WTC11 (cell line): ENCODE measurements around the gene DACT1. TPM values are rescaled to one million over a fixed set of nuclear protein-coding genes. Genes with fewer than 3 reads are reported as not detected.

ENCODE experiments used
- ATAC-seq: fragments of 200-7000 bp; cut with Tn5 transposase; 2 replicates; pipeline ENCODE4 v1.10.0; 2021; ENCODE audit warnings: mild to moderate bottlenecking, moderate library complexity
- CTCF ChIA-PET: fragments of 300-600 bp; sonication (Branson Sonifier 250); formaldehyde crosslinking; loops from one replicate; lab custom pipeline; 2021; ENCODE audit warnings: antibody characterized with exemption; lab: Charles Lee
- POLR2A ChIA-PET: fragments of 350-600 bp; sonication (Branson Sonifier 250); formaldehyde crosslinking; loops from one replicate; lab custom pipeline; 2021; ENCODE audit warnings: antibody characterized with exemption; lab: Charles Lee
- DNase-seq: peaks from one replicate; pipeline ENCODE4 v3.0.0; 2021; ENCODE audit warnings: low spot score
- H3K27ac Mint-ChIP-seq: 2 replicates; pipeline ENCODE4 v1.8.0; 2021; ENCODE audit warnings: mixed read lengths
- H3K27me3 Mint-ChIP-seq: 2 replicates; pipeline ENCODE4 v1.8.0; 2021; ENCODE audit warnings: low read depth, mild to moderate bottlenecking, moderate library complexity, mixed read lengths
- H3K36me3 Mint-ChIP-seq: 2 replicates; pipeline ENCODE4 v1.8.0; 2021; ENCODE audit warnings: mixed read lengths
- H3K4me1 Mint-ChIP-seq: 2 replicates; pipeline ENCODE4 v1.8.0; 2022; ENCODE audit warnings: mixed read lengths
- H3K4me3 Mint-ChIP-seq: 2 replicates; pipeline ENCODE4 v1.8.0; 2021; ENCODE audit warnings: mild to moderate bottlenecking, moderate library complexity, mixed read lengths
- H3K9me3 Mint-ChIP-seq: 2 replicates; pipeline ENCODE4 v1.8.0; 2021; ENCODE audit warnings: mixed read lengths
- ATF1 ChIP-seq: sonication (generic); formaldehyde crosslinking; IDR thresholded peaks from 2 replicates; pipeline ENCODE4 v1.8.1; 2023; ENCODE audit warnings: mild to moderate bottlenecking, moderate library complexity, missing genetic modification reagents
- CDX4 ChIP-seq: fragments of 250-450 bp; sonication (Bioruptor Pico); IDR thresholded peaks from 2 replicates; pipeline ENCODE4 v1.9.0; 2021; ENCODE audit warnings: moderate library complexity, mild to moderate bottlenecking, inconsistent platforms, borderline replicate concordance
- CTCF ChIP-seq: fragments of 200-600 bp; IDR thresholded peaks from 2 replicates; pipeline ENCODE4 v1.8.0; 2022; ENCODE audit warnings: antibody characterized with exemption
- E2F1 ChIP-seq: sonication (generic); formaldehyde crosslinking; IDR thresholded peaks from 2 replicates; pipeline ENCODE4 v1.8.0; 2022; ENCODE audit warnings: mild to moderate bottlenecking, missing genetic modification reagents
- ELF4 ChIP-seq: sonication (generic); formaldehyde crosslinking; IDR thresholded peaks from 2 replicates; pipeline ENCODE4 v1.8.1; 2022; ENCODE audit warnings: low read depth, mild to moderate bottlenecking, moderate library complexity, missing genetic modification reagents
- EMX1 ChIP-seq: fragments of 250-450 bp; sonication (Bioruptor Pico); IDR thresholded peaks from 2 replicates; pipeline ENCODE4 v1.8.0; 2021; ENCODE audit warnings: mild to moderate bottlenecking
- ERG ChIP-seq: fragments of 250-450 bp; sonication (Bioruptor Pico); IDR thresholded peaks from 2 replicates; pipeline ENCODE4 v1.8.0; 2021; ENCODE audit warnings: mild to moderate bottlenecking
- ESRRA ChIP-seq: sonication (generic); formaldehyde crosslinking; IDR thresholded peaks from 2 replicates; pipeline ENCODE4 v1.8.1; 2022; ENCODE audit warnings: mild to moderate bottlenecking, missing genetic modification reagents, borderline replicate concordance
- GRHL2 ChIP-seq: fragments of 250-450 bp; sonication (Bioruptor Pico); IDR thresholded peaks from 2 replicates; pipeline ENCODE4 v1.8.0; 2022; ENCODE audit warnings: mild to moderate bottlenecking, moderate library complexity; ENCODE audit not compliant: insufficient replicate concordance, severe bottlenecking
- GTF2I ChIP-seq: fragments of 250-450 bp; sonication (Bioruptor Pico); conservative IDR thresholded peaks from 2 replicates; pipeline ENCODE4 v1.4.0; 2021; ENCODE audit warnings: mild to moderate bottlenecking
- IRF2 ChIP-seq: sonication (generic); formaldehyde crosslinking; IDR thresholded peaks from 2 replicates; pipeline ENCODE4 v1.8.0; 2022; ENCODE audit warnings: low read depth, missing genetic modification reagents, borderline replicate concordance
- JUN ChIP-seq: sonication (generic); formaldehyde crosslinking; IDR thresholded peaks from 2 replicates; pipeline ENCODE4 v1.8.0; 2023; ENCODE audit warnings: mild to moderate bottlenecking, missing genetic modification reagents
- MLX ChIP-seq: sonication (generic); formaldehyde crosslinking; IDR thresholded peaks from 2 replicates; pipeline ENCODE4 v1.8.1; 2023; ENCODE audit warnings: mild to moderate bottlenecking, missing genetic modification reagents, moderate library complexity
- OVOL2 ChIP-seq: fragments of 250-450 bp; sonication (Bioruptor Pico); IDR thresholded peaks from 2 replicates; pipeline ENCODE4 v1.9.0; 2021; ENCODE audit warnings: mild to moderate bottlenecking, borderline replicate concordance
- RORB ChIP-seq: fragments of 250-450 bp; sonication (Bioruptor Pico); IDR thresholded peaks from 2 replicates; pipeline ENCODE4 v1.9.0; 2021; ENCODE audit warnings: mild to moderate bottlenecking
- SMAD3 ChIP-seq: sonication (generic); formaldehyde crosslinking; IDR thresholded peaks from 2 replicates; pipeline ENCODE4 v1.8.0; 2022; ENCODE audit warnings: missing genetic modification reagents, mild to moderate bottlenecking, borderline replicate concordance
- USF1 ChIP-seq: sonication (generic); formaldehyde crosslinking; IDR thresholded peaks from 2 replicates; pipeline ENCODE4 v1.8.0; 2022; ENCODE audit warnings: mild to moderate bottlenecking, missing genetic modification reagents
- ZBTB21 ChIP-seq: sonication (generic); formaldehyde crosslinking; IDR thresholded peaks from 2 replicates; pipeline ENCODE4 v1.8.1; 2023; ENCODE audit warnings: mild to moderate bottlenecking, missing genetic modification reagents, borderline replicate concordance
- ZMAT4 ChIP-seq: fragments of 250-450 bp; sonication (Bioruptor Pico); IDR thresholded peaks from 2 replicates; pipeline ENCODE4 v1.9.0; 2021; ENCODE audit warnings: mild to moderate bottlenecking
- ZNF396 ChIP-seq: fragments of 250-450 bp; sonication (Bioruptor Pico); IDR thresholded peaks from 2 replicates; pipeline ENCODE4 v1.8.0; 2021; ENCODE audit warnings: mild to moderate bottlenecking, moderate library complexity, borderline replicate concordance
- ZSCAN18 ChIP-seq: fragments of 250-450 bp; sonication (Bioruptor Pico); IDR thresholded peaks from 2 replicates; pipeline ENCODE4 v2.1.2; 2022; ENCODE audit warnings: mild to moderate bottlenecking, moderate library complexity
- total RNA-seq: library from RNA; stranded (reverse); gene quantifications from 3 replicates; pipeline ENCODE4 v1.2.3, GENCODE V29; 2021

DACT1 gene
- total RNA-seq, 1 experiment from 2014 or later = 21.2 TPM

- no peak for ATAC-seq
- Mint-ChIP-seq H3K4me3 (no peak overlapping the region), H3K36me3 (peaks cover 47% of the 10 kb centered on the region), H3K4me1 (peaks cover 23% of the 10 kb centered on the region), H3K27ac (no peak overlapping the region), H3K27me3 (peaks cover 16% of the 10 kb centered on the region), H3K9me3 (no peaks in the 10 kb centered on the region)
- POLR2A ChIA-PET = no interaction called here
- DNase-seq = no peak
- no peak for TF ChIP-seq IRF2 (CRISPR knock-in tag)
- TF ChIP-seq SMAD3 (CRISPR knock-in tag) = no peak
- TF ChIP-seq RORB (CRISPR knock-in tag) = no peak
- CTCF ChIA-PET = no interaction called here
Observed at GRCh38 chr14:58643366-58643765, 5.6 kb downstream of the DACT1 start.

GRCh38 chr14:58645641-58646040 is 7.9 kb downstream of the DACT1 start:
- H3K27ac Mint-ChIP-seq = no peak overlapping the region; the same call in 1 of the 2 replicates
- ATAC-seq = no peak
- no peak for TF ChIP-seq ESRRA (CRISPR knock-in tag)
- no peak for TF ChIP-seq CDX4 (CRISPR knock-in tag)
- no peak for TF ChIP-seq JUN (CRISPR knock-in tag)
- TF ChIP-seq ERG = no peak
- no peak for TF ChIP-seq USF1 (CRISPR knock-in tag)
- TF ChIP-seq ELF4 (CRISPR knock-in tag) = no peak
- TF ChIP-seq RORB (CRISPR knock-in tag) = no peak
- TF ChIP-seq GRHL2 (CRISPR knock-in tag) = no peak
- TF ChIP-seq ZBTB21 (CRISPR knock-in tag) = no peak
- no peak for TF ChIP-seq CTCF
- TF ChIP-seq ZNF396 (CRISPR knock-in tag) = no peak
- TF ChIP-seq, all 79 proteins: peak for 0
- ChIA-PET CTCF (no interaction called here), POLR2A (no interaction called here)
- Mint-ChIP-seq H3K36me3 (peaks cover 46% of the 10 kb centered on the region), H3K4me1 (peaks cover 5% of the 10 kb centered on the region), H3K27me3 (no peaks in the 10 kb centered on the region), H3K4me3 (no peak overlapping the region), H3K9me3 (no peaks in the 10 kb centered on the region)
- no peak for DNase-seq

- no peak for TF ChIP-seq ZNF396 (CRISPR knock-in tag)
- TF ChIP-seq GTF2I = no peak
- no peak for TF ChIP-seq SMAD3 (CRISPR knock-in tag)
- TF ChIP-seq E2F1 (CRISPR knock-in tag) = no peak
- no peak for TF ChIP-seq MLX (CRISPR knock-in tag)
- TF ChIP-seq ATF1 (CRISPR knock-in tag) = no peak
- no peak for TF ChIP-seq ZSCAN18 (CRISPR knock-in tag)
- no peak for TF ChIP-seq EMX1 (CRISPR knock-in tag)
- no peak for TF ChIP-seq ZMAT4
- no peak for TF ChIP-seq OVOL2 (CRISPR knock-in tag)
- ChIA-PET POLR2A (no interaction called here), CTCF (no interaction called here)
- DNase-seq = no peak
- ATAC-seq = no peak
- Mint-ChIP-seq H3K36me3 (peaks cover 39% of the 10 kb centered on the region), H3K9me3 (no peaks in the 10 kb centered on the region), H3K4me1 (peaks cover under 1% of the 10 kb centered on the region; the same call in 1 of the 2 replicates), H3K27me3 (no peaks in the 10 kb centered on the region), H3K4me3 (no peak overlapping the region), H3K27ac (no peak overlapping the region)
Observed at GRCh38 chr14:58646479-58646878, 8.7 kb downstream of the DACT1 start.
